Middle frontal gyrus (tissue), 1 donor: ENCODE measurements around the gene RPL4.
A peak's percentile ranks its signal among the peaks of the same experiment; 100 is the strongest.

Experiments
- DNase-seq: peaks from one replicate; pipeline ENCODE4 v3.0.0-alpha.2; 2015; ENCODE audit warnings: low spot score; ENCODE audit errors: extremely low spot score

The RPL4 gene

GRCh38 chr15:66459818-66460615, 44.6 kb downstream of the RPL4 start:
- no peak for DNase-seq

- DNase-seq: no peak
These were observed 48.4 kb downstream of the RPL4 start for GRCh38 chr15:66456211-66456610.

- DNase-seq: no peak
These were observed 50.5 kb downstream of the RPL4 start for GRCh38 chr15:66454143-66454542.

- peak; percentile 22 for DNase-seq
These were observed 51.6 kb downstream of the RPL4 start for GRCh38 chr15:66452971-66453580.

- no peak for DNase-seq
These were observed 52.2 kb downstream of the RPL4 start for GRCh38 chr15:66452420-66452819.
